Activated T-helper 17 cell treated with anti-CD3 and anti-CD28 coated beads, Interleukin-2, amount 50 U/mL, for 72 hours (primary cell): ENCODE data around the gene CRISP1. TPM values are rescaled to one million over a fixed set of nuclear protein-coding genes. Genes with fewer than 3 reads are reported as not detected.
"Not testable (repeated sequence)": the region's sequence is repeated elsewhere in the genome, so short reads cannot be mapped to it uniquely, and the experiment has no call there.

Source experiments
- ATAC-seq: fragments of 150-1000 bp; cut with Tn5 transposase; replicated peaks from 2 replicates; pipeline ENCODE4 v1.10.0; 2021; ENCODE audit warnings: mild to moderate bottlenecking, moderate library complexity
- H3K27ac Mint-ChIP-seq: one replicate; pipeline ENCODE4 v1.8.0; 2022; ENCODE audit warnings: mixed read lengths
- H3K27me3 Mint-ChIP-seq: one replicate; pipeline ENCODE4 v1.8.0; 2022; ENCODE audit warnings: mixed read lengths
- H3K36me3 Mint-ChIP-seq: one replicate; pipeline ENCODE4 v1.8.0; 2022; ENCODE audit warnings: low read depth, mild to moderate bottlenecking, mixed read lengths
- H3K4me1 Mint-ChIP-seq: one replicate; pipeline ENCODE4 v1.8.0; 2022; ENCODE audit warnings: mixed read lengths
- H3K4me3 Mint-ChIP-seq: one replicate; pipeline ENCODE4 v1.8.0; 2022; ENCODE audit warnings: mild to moderate bottlenecking, mixed read lengths
- H3K9me3 Mint-ChIP-seq: one replicate; pipeline ENCODE4 v1.8.0; 2022; ENCODE audit warnings: mixed read lengths
- total RNA-seq, 2 donors: library from RNA; stranded (reverse); gene quantifications; one replicate each; pipeline ENCODE4 v1.2.3, GENCODE V29; 2022

The CRISP1 gene
- total RNA-seq, 2 donors from 2014 or later = not detected

GRCh38 chr6:49806145-49806544 lies 60.2 kb downstream of the CRISP1 start:
- Mint-ChIP-seq H3K36me3 (no peaks in the 10 kb centered on the region), H3K4me3 (no peak overlapping the region), H3K4me1 (no peaks in the 10 kb centered on the region), H3K9me3 (peaks cover 4% of the 10 kb centered on the region), H3K27ac (no peak overlapping the region), H3K27me3 (no peaks in the 10 kb centered on the region)
- ATAC-seq = no peak

GRCh38 chr6:49805246-49805645 lies 61.1 kb downstream of the CRISP1 start:
- Mint-ChIP-seq H3K4me3 (no peak overlapping the region), H3K9me3 (peaks cover 4% of the 10 kb centered on the region), H3K4me1 (no peaks in the 10 kb centered on the region), H3K27ac (no peak overlapping the region), H3K36me3 (no peaks in the 10 kb centered on the region), H3K27me3 (no peaks in the 10 kb centered on the region)
- ATAC-seq = no peak

GRCh38 chr6:49801525-49801924 lies 64.8 kb downstream of the CRISP1 start:
- no peaks in the 10 kb centered on the region for H3K36me3 Mint-ChIP-seq
- H3K4me3 Mint-ChIP-seq = no peak overlapping the region

GRCh38 chr6:49799090-49799489 lies 67.2 kb downstream of the CRISP1 start:
- Mint-ChIP-seq H3K27ac (no peak overlapping the region), H3K4me1 (no peaks in the 10 kb centered on the region), H3K36me3 (no peaks in the 10 kb centered on the region), H3K9me3 (no peaks in the 10 kb centered on the region), H3K4me3 (no peak overlapping the region), H3K27me3 (no peaks in the 10 kb centered on the region)
- ATAC-seq = no peak

More at GRCh38 chr6:49801525-49801924, 64.8 kb downstream of the CRISP1 start:
- H3K9me3 Mint-ChIP-seq = peaks cover 4% of the 10 kb centered on the region
- no peak overlapping the region for H3K27ac Mint-ChIP-seq
- ATAC-seq = no peak
- no peaks in the 10 kb centered on the region for H3K4me1 Mint-ChIP-seq
- H3K27me3 Mint-ChIP-seq = no peaks in the 10 kb centered on the region

GRCh38 chr6:49796842-49797455 lies 69.4 kb downstream of the CRISP1 start:
- not testable (repeated sequence) for H3K9me3 Mint-ChIP-seq, H3K4me3 Mint-ChIP-seq, ATAC-seq, H3K4me1 Mint-ChIP-seq, H3K27ac Mint-ChIP-seq, H3K27me3 Mint-ChIP-seq, H3K36me3 Mint-ChIP-seq

GRCh38 chr6:49790341-49790740 lies 76.0 kb downstream of the CRISP1 start:
- no peak overlapping the region for H3K4me3 Mint-ChIP-seq
- H3K27ac Mint-ChIP-seq = no peak overlapping the region
- H3K27me3 Mint-ChIP-seq = no peaks in the 10 kb centered on the region
- H3K4me1 Mint-ChIP-seq = no peaks in the 10 kb centered on the region
- no peak for ATAC-seq
- no peaks in the 10 kb centered on the region for H3K36me3 Mint-ChIP-seq
- peaks cover 3% of the 10 kb centered on the region for H3K9me3 Mint-ChIP-seq

- no peak within 1 kb of the TSS for H3K4me3 Mint-ChIP-seq
- no peaks in the 10 kb centered on the region for H3K27me3 Mint-ChIP-seq
- no peaks in the 10 kb centered on the region for H3K36me3 Mint-ChIP-seq
- no peak for ATAC-seq
- no peak within 1 kb of the TSS for H3K27ac Mint-ChIP-seq
- H3K9me3 Mint-ChIP-seq = peaks cover 3% of the 10 kb centered on the region
- no peaks in the 10 kb centered on the region for H3K4me1 Mint-ChIP-seq
These were observed 79.2 kb downstream of the CRISP1 start, which contains the start of gene PGK2 for GRCh38 chr6:49787176-49787575. Gene PGK2 (minus strand): TSS chr6:49787285. CDS start chr6:49787187, 98 bp downstream.

GRCh38 chr6:49784272-49784671 lies 82.1 kb downstream of the CRISP1 start:
- H3K27ac Mint-ChIP-seq = no peak overlapping the region
- H3K27me3 Mint-ChIP-seq = no peaks in the 10 kb centered on the region
- no peaks in the 10 kb centered on the region for H3K4me1 Mint-ChIP-seq
- H3K36me3 Mint-ChIP-seq = no peaks in the 10 kb centered on the region
- no peak overlapping the region for H3K4me3 Mint-ChIP-seq
- ATAC-seq = no peak
- H3K9me3 Mint-ChIP-seq = peaks cover 3% of the 10 kb centered on the region

Other genes starting within 250 kb of the CRISP1 start
- gene RHAG, start 229.7 kb downstream of the CRISP1 start, total RNA-seq = not detected
- gene CRISP2, start 153.0 kb downstream of the CRISP1 start, total RNA-seq = not detected
- gene CRISP3, start 122.1 kb downstream of the CRISP1 start, total RNA-seq = not detected
- not detected for gene PGK2, start 79.2 kb downstream of the CRISP1 start, total RNA-seq
- not detected for gene DEFB114, start 97.6 kb upstream of the CRISP1 start, total RNA-seq
- gene DEFB113, start 103.1 kb upstream of the CRISP1 start, total RNA-seq = not detected
- not detected for gene DEFB110, start 155.5 kb upstream of the CRISP1 start, total RNA-seq
- not detected for gene DEFB112, start 183.4 kb upstream of the CRISP1 start, total RNA-seq